Sigmoid colon (tissue), 7 donors: Measurements from ENCODE around the gene UVRAG. TPM values are rescaled to one million over a fixed set of nuclear protein-coding genes. Genes with fewer than 3 reads are reported as not detected.

ENCODE experiments used
- DNase-seq: peaks from one replicate; pipeline ENCODE4 v3.0.0-alpha.2; 2019
- H3K27ac ChIP-seq, 4 donors: fragments of 200-600 bp; sonication (generic); one replicate each; pipeline ENCODE4 v1.5.1; 2016 to 2019; ENCODE audit warnings: mild to moderate bottlenecking in 1 of 4
- H3K27me3 ChIP-seq, 3 donors: fragments of 200-600 bp; sonication (generic); one replicate each; pipeline ENCODE4 v1.5.1; 2019; ENCODE audit warnings: mild to moderate bottlenecking in 1 of 3
- H3K36me3 ChIP-seq, 4 donors: fragments of 200-600 bp; sonication (generic); one replicate each; pipeline ENCODE4 v1.5.1; 2016 to 2019
- H3K4me1 ChIP-seq, 4 donors: fragments of 200-600 bp; sonication (generic); one replicate each; pipeline ENCODE4 v1.5.1; 2017 to 2019
- H3K4me3 ChIP-seq, 4 donors: fragments of 200-600 bp; sonication (generic); one replicate each; pipeline ENCODE4 v1.5.1; 2017 to 2019; ENCODE audit warnings: mild to moderate bottlenecking in 2 of 4, moderate library complexity in 1 of 4
- H3K9me3 ChIP-seq, 4 donors: fragments of 200-600 bp in 3 of 4; sonication (generic) in 3 of 4; one replicate each; pipeline versions ENCODE4 v1.5.1 to v1.6.1; 2013 to 2019
- CTCF ChIP-seq, 4 experiments: fragments of 450-650 bp in 3 of 4; fragments of 200-600 bp in 1 of 4; IDR thresholded peaks; one replicate each; pipeline ENCODE4 v1.5.1; 2016 to 2019; ENCODE audit warnings: antibody characterized with exemption in 4 of 4, mild to moderate bottlenecking in 3 of 4, moderate library complexity in 2 of 4
- EP300 ChIP-seq, 4 donors: sonication (generic); formaldehyde crosslinking; IDR thresholded peaks; one replicate each; pipeline ENCODE4 v1.6.1; 2017; ENCODE audit warnings: antibody characterized with exemption in 4 of 4
- POLR2A ChIP-seq, 2 donors: fragments of 450-650 bp; IDR thresholded peaks; one replicate each; pipeline ENCODE4 v1.6.1; 2016; ENCODE audit warnings: antibody characterized with exemption in 2 of 2, mild to moderate bottlenecking in 2 of 2, moderate library complexity in 2 of 2
- POLR2AphosphoS5 ChIP-seq, 4 donors: sonication (generic); formaldehyde crosslinking; IDR thresholded peaks; one replicate each; pipeline ENCODE4 v1.6.1; 2017; ENCODE audit warnings: antibody characterized with exemption in 4 of 4
- WGBS, 2 donors: extraction: QIAGEN DNeasy Blood & Tissue Kit; methylation state at CpG; one replicate each; pipeline ENCODE4 v1.1.7; 2013; 5-methylcytosine and 5-hydroxymethylcytosine counted together
- intact Hi-C: fragments of 100-400 bp; cut with DNase I; formaldehyde crosslinking; loops from one replicate; pipeline ENCODE4 v1.15.1; 2023
- polyA plus RNA-seq, 3 donors: library from polyadenylated mRNA; stranded (reverse); fragments of 200-250 nt; gene quantifications; one replicate each; pipeline ENCODE4 v1.2.3, GENCODE V29; 2013
- total RNA-seq, 4 donors: library from RNA; depleted of rRNA; stranded (reverse); fragments of >200 nt; gene quantifications; one replicate each; pipeline ENCODE4 v1.1.0, GENCODE V29; 2016
- donor health status: healthy with polysubstance abuse.
- donor health status: Bipolar disorder and iron deficiency.
- donor health status: healthy.

UVRAG gene
- total and polyA plus RNA-seq, 7 donors: 4.9 to 43.2 (median 29.3) TPM

- TF ChIP-seq CTCF (IDR thresholded peaks at IDR 0.05) (no peak), EP300 (IDR thresholded peaks at IDR 0.05) (no peak)
- H3K27ac ChIP-seq: no peak overlapping the region
- intact Hi-C loops: no loop called here
- H3K27me3 ChIP-seq: no peaks in the 10 kb centered on the region
- WGBS, 2 donors: 97 to 98% methylated on average over 3 of the region's 3 CpGs
- peaks cover 0 to 43% (median 14%) of the 10 kb centered on the region in 4 donors for H3K36me3 ChIP-seq
- no peaks in the 10 kb centered on the region for H3K4me1 ChIP-seq
- DNase-seq: no peak
- H3K4me3 ChIP-seq: no peak overlapping the region
- H3K9me3 ChIP-seq: no peaks in the 10 kb centered on the region
Measured at GRCh38 chr11:76004400-76004799, 189.4 kb downstream of the UVRAG start.

GRCh38 chr11:76005756-76006155 lies 190.7 kb downstream of the UVRAG start:
- Histone ChIP-seq H3K36me3 (peaks cover 0 to 43% (median 14%) of the 10 kb centered on the region in 4 donors), H3K4me3 (no peak overlapping the region)

GRCh38 chr11:76007166-76007565 lies 192.2 kb downstream of the UVRAG start:
- intact Hi-C loops: no loop called here
- Histone ChIP-seq H3K9me3 (no peaks in the 10 kb centered on the region), H3K27ac (no peak overlapping the region), H3K27me3 (no peaks in the 10 kb centered on the region), H3K4me3 (no peak overlapping the region), H3K36me3 (peaks cover 0 to 43% (median 14%) of the 10 kb centered on the region in 4 donors), H3K4me1 (no peaks in the 10 kb centered on the region)
- 98 to 100% methylated on average over 2 of the region's 2 CpGs for WGBS, 2 donors
- DNase-seq: no peak
- TF ChIP-seq EP300 (IDR thresholded peaks at IDR 0.05) (no peak), POLR2A (IDR thresholded peaks at IDR 0.05) (no peak), POLR2AphosphoS5 (IDR thresholded peaks at IDR 0.05) (no peak), CTCF (IDR thresholded peaks at IDR 0.05) (no peak)

More at GRCh38 chr11:76005756-76006155, 190.7 kb downstream of the UVRAG start:
- no peaks in the 10 kb centered on the region for H3K27me3 ChIP-seq
- DNase-seq: no peak
- no peaks in the 10 kb centered on the region for H3K9me3 ChIP-seq
- intact Hi-C loops: no loop called here
- 96 to 97% methylated on average over 3 of the region's 3 CpGs for WGBS, 2 donors
- no peak overlapping the region for H3K27ac ChIP-seq
- no peaks in the 10 kb centered on the region for H3K4me1 ChIP-seq
- no peak for TF ChIP-seq POLR2AphosphoS5 (IDR thresholded peaks at IDR 0.05)
- no peak for TF ChIP-seq CTCF (IDR thresholded peaks at IDR 0.05)
- no peak for TF ChIP-seq EP300 (IDR thresholded peaks at IDR 0.05)
- TF ChIP-seq POLR2A (IDR thresholded peaks at IDR 0.05): no peak

GRCh38 chr11:76008474-76008873 lies 193.5 kb downstream of the UVRAG start:
- TF ChIP-seq POLR2A (IDR thresholded peaks at IDR 0.05) (no peak), EP300 (IDR thresholded peaks at IDR 0.05) (no peak), CTCF (IDR thresholded peaks at IDR 0.05) (no peak), POLR2AphosphoS5 (IDR thresholded peaks at IDR 0.05) (no peak)
- peaks cover 0 to 43% (median 14%) of the 10 kb centered on the region in 4 donors for H3K36me3 ChIP-seq

GRCh38 chr11:76010051-76010450 lies 195.0 kb downstream of the UVRAG start:
- no peaks in the 10 kb centered on the region for H3K9me3 ChIP-seq
- H3K27ac ChIP-seq: no peak overlapping the region
- DNase-seq: no peak
- H3K4me1 ChIP-seq: peaks cover 0 to 3% (median 0%) of the 10 kb centered on the region in 4 donors
- H3K27me3 ChIP-seq: no peaks in the 10 kb centered on the region
- peaks cover 0 to 28% (median 6%) of the 10 kb centered on the region in 4 donors for H3K36me3 ChIP-seq
- TF ChIP-seq POLR2AphosphoS5 (IDR thresholded peaks at IDR 0.05): no peak
- no peak for TF ChIP-seq EP300 (IDR thresholded peaks at IDR 0.05)
- no peak for TF ChIP-seq POLR2A (IDR thresholded peaks at IDR 0.05)
- no peak for TF ChIP-seq CTCF (IDR thresholded peaks at IDR 0.05)
- H3K4me3 ChIP-seq: no peak overlapping the region
- 97 to 98% methylated on average over 2 of the region's 2 CpGs for WGBS, 2 donors
- intact Hi-C loops: no loop called here

More at GRCh38 chr11:76008474-76008873, 193.5 kb downstream of the UVRAG start:
- intact Hi-C loops: no loop called here
- DNase-seq: no peak
- Histone ChIP-seq H3K27ac (no peak overlapping the region), H3K4me3 (no peak overlapping the region), H3K4me1 (peaks cover 0 to 3% (median 0%) of the 10 kb centered on the region in 4 donors), H3K27me3 (no peaks in the 10 kb centered on the region), H3K9me3 (no peaks in the 10 kb centered on the region)
- WGBS, 2 donors: 97 to 98% methylated on average over 2 of the region's 2 CpGs
